Measurements from ENCODE around the gene CAPS.

CAPS gene

DNA sequence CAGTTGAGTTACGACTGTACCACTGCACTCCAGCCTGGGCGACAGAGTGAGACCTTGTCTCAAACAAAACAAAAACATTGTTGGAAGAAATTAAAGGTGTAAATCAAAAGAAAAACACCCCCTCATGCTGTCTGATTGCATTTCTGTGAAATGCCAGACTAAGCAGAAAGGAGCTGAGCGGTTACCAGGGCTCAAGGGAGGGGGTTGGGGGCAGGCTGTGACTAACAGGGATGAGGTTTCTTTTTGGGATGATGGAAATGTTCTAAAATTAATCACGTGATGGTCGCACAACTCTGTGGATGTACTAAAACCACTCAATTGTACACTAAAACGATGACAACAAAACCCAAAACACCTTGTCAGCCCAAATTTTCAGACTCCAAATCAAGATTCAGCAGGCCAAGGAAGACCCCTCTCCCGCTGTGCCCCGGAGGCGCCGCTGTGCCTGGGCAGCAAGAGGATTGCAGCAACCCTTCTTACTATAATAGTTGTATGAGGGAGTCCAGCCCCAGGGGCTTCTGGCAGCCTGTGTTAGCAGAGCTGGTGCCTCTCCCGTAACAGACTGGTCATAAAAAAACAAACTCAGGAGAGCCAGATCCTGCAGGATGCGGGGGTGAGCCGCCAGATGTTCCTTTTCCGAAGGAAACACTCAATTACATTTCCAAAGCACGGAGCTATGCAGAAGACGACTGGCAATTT, 20.9 kb downstream of the CAPS start:
- DNase-seq (ENCODE audit: low read depth), result no peak

GRCh38 chr19:5935473-5936291, 21.6 kb downstream of the CAPS start:
- no peak for DNase-seq (ENCODE audit: low read depth)

GRCh38 chr19:5936292-5936592, 22.2 kb downstream of the CAPS start:
- no peak for DNase-seq (ENCODE audit: low read depth)

DNA sequence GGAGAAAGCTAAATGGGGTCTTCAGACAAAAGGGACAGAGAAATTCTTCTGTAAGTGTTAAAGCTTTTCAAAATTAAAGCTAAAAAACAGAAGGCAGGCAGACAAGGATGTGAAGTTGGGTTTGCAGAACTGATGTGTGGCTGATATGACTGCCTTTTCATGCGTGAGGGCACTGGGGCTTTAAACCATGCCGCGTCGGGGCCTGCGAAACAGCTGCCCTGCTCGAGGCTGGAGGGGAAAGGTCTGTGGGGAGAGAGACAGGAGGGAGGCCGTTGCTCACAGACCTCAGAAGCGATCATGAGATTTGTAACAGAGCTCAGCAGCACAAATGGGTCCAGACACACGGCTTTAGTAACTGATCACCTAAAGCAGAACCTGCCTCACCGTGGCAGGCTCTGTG, 23.5 kb downstream of the CAPS start:
- DNase-seq (ENCODE audit: low read depth), result no peak

GRCh38 chr19:5940260-5941208, 26.5 kb downstream of the CAPS start:
- DNase-seq (ENCODE audit: low read depth), result no peak

- no peak for DNase-seq (ENCODE audit: low read depth)
Measured at GRCh38 chr19:5941673-5942072, 27.6 kb downstream of the CAPS start.

GRCh38 chr19:5943045-5943444, 29.0 kb downstream of the CAPS start:
- DNase-seq (ENCODE audit: low read depth), result no peak

DNA sequence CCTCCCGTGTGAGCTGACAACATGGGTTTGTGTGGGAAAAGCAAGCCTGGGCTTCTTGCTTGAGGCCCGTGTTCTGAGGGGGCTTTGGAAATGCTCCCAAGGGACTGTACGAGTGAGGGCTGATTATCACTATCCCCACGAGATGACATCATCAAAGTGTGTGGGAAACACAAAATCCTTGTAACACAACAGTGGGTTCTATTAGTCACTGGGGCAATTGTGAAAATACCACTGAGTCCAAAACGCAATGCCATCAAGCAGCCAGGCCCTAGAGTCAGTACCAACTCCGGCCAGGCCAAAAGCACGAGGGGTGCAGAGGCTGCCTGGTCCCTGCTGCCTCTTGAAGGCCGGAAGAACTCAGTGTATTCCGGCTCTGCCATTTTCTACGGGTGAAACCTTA, 29.6 kb downstream of the CAPS start:
- no peak for DNase-seq (ENCODE audit: low read depth)

DNA sequence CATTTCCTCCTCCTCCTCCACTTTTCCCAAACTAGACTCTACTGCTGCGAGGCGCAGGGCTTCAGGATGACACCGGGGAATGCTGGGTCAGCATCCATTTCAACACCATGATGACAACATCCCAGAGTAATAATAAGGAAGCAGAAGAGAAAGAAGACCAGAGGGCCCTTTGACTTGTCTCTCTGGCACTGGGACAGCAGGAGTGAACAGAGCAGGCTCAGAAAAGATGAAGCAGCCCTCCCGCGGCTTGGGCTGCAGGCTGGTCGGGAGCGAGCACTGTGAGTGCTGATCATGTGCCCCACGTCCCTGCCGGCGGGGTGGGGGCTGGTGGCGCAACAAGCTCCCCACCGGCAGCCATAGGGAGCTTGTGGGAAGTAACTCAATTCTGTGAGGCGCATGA, 33.4 kb downstream of the CAPS start:
- DNase-seq (ENCODE audit: low read depth), result no peak

GRCh38 chr19:5948752-5949564, 34.9 kb downstream of the CAPS start:
- DNase-seq (ENCODE audit: low read depth), result no peak

GRCh38 chr19:5949792-5950305, 35.8 kb downstream of the CAPS start:
- no peak for DNase-seq (ENCODE audit: low read depth)

GRCh38 chr19:5950741-5951140, 36.7 kb downstream of the CAPS start:
- DNase-seq (ENCODE audit: low read depth), result no peak

GRCh38 chr19:5951338-5951861, 37.3 kb downstream of the CAPS start:
- DNase-seq (ENCODE audit: low read depth), result no peak

- no peak for DNase-seq (ENCODE audit: low read depth)
Measured at GRCh38 chr19:5952193-5953029, 38.4 kb downstream of the CAPS start.

DNA sequence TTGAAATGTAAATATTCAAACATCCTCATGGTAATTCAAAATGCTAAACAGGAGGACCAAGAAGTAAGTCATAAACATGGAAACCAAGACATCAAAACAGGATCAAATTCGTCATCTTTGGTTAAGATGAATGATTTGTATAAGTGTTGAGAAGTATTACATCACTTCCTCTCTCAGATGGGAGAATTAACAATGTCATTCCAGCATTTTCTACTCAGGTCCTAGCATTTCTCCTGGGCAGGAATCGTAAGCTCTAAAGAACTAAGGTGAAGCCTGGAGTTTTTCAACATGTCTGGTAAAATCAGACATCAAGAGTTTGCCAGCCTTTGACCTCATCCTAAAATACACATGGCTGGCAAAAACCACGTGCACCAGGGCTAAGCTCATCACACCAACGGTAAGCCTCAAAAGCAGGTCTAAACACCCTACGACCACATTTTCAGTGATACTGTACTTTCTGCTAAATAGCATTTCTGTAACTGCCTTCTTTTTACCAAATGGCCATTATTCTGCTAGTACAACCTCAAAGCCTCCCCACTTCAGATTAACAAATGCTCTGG, 39.1 kb downstream of the CAPS start:
- DNase-seq (ENCODE audit: low read depth), result no peak

- DNase-seq (ENCODE audit: low read depth), result no peak
Measured at GRCh38 chr19:5953680-5954213, 39.7 kb downstream of the CAPS start.

- DNase-seq (ENCODE audit: low read depth), result no peak
Measured at GRCh38 chr19:5954293-5954692, 40.2 kb downstream of the CAPS start.

DNA sequence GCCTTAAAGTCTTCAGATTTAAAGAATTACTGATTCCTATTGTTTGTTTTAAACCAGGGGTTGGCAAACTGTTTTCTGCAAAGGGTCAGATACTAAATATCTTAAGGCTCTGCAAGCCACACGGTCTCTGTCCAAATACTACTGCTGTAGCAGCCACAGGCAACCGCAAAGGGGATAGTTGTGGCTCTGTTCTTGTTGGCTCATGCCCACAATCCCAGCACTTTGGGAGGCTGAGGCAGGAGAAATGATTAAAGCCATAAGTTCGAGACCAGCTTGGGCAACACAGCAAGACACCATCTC, 41.5 kb downstream of the CAPS start:
- no peak for DNase-seq (ENCODE audit: low read depth)

DNA sequence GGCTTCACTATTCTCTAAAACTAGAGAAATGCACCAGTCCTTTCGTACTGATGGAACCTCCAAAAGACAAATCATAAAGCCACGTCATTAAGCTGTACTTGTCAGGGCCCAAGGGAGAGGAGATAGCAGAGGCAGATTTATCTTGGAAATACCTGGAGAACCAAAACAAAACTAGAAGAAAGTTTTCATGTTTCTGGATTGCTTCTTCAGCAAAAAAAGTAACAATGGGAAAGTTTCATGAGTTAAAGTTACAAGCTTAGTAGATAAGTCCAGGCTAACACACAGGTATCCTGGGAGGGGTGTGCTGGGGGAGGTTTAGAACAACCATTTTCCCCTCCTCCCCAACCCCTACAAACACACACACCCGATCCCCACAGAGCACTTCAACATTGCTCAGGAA, 42.3 kb downstream of the CAPS start:
- DNase-seq (ENCODE audit: low read depth), result no peak

- no peak for DNase-seq (ENCODE audit: low read depth)
Measured at GRCh38 chr19:5956728-5957127, 42.7 kb downstream of the CAPS start.

Data from HS-5 (cell line).